Occipital lobe (tissue), 2 donors: ENCODE results near the gene TMPRSS6. TPM values are rescaled to one million over a fixed set of nuclear protein-coding genes. Genes with fewer than 3 reads are reported as not detected.

Experiments
- DNase-seq: peaks from one replicate; lab custom pipeline; 2025; lab: John Stamatoyannopoulos, UW
- total RNA-seq: library from RNA; depleted of rRNA; stranded (reverse); fragments of >200 nt; gene quantifications from one replicate; pipeline ENCODE4 v1.2.3, GENCODE V29; 2014

The TMPRSS6 gene
- total RNA-seq, 1 donor from 2014 or later, result not detected

- DNase-seq, result no peak
Measured at GRCh38 chr22:37117092-37117491, 7.6 kb upstream of the TMPRSS6 start.

- DNase-seq, result no peak
Measured at GRCh38 chr22:37115032-37115431, 5.5 kb upstream of the TMPRSS6 start.

GRCh38 chr22:37113757-37114156, 4.2 kb upstream of the TMPRSS6 start:
- no peak for DNase-seq

GRCh38 chr22:37112084-37112728, 2.7 kb upstream of the TMPRSS6 start:
- no peak for DNase-seq

GRCh38 chr22:37111156-37111717, 1.7 kb upstream of the TMPRSS6 start:
- DNase-seq, result no peak

- no peak for DNase-seq
Measured at GRCh38 chr22:37107816-37108621, 1.5 kb downstream of the TMPRSS6 start.

GRCh38 chr22:37105990-37106389, 3.5 kb downstream of the TMPRSS6 start:
- DNase-seq, result no peak

- DNase-seq, result no peak
Measured at GRCh38 chr22:37105154-37105553, 4.4 kb downstream of the TMPRSS6 start.

- DNase-seq, result no peak
Measured at GRCh38 chr22:37103656-37104452, 5.7 kb downstream of the TMPRSS6 start.

GRCh38 chr22:37103151-37103550, 6.4 kb downstream of the TMPRSS6 start:
- DNase-seq, result no peak

- DNase-seq, result no peak
Measured at GRCh38 chr22:37101311-37102066, 8.0 kb downstream of the TMPRSS6 start.

GRCh38 chr22:37100589-37101127, 8.9 kb downstream of the TMPRSS6 start:
- no peak for DNase-seq

GRCh38 chr22:37098976-37099591, 10.4 kb downstream of the TMPRSS6 start:
- no peak for DNase-seq

- no peak for DNase-seq
Measured at GRCh38 chr22:37097346-37097745, 12.2 kb downstream of the TMPRSS6 start.

GRCh38 chr22:37095113-37095512, 14.4 kb downstream of the TMPRSS6 start:
- DNase-seq, result no peak

GRCh38 chr22:37094239-37094638, 15.3 kb downstream of the TMPRSS6 start:
- no peak for DNase-seq

- DNase-seq, result no peak
Measured at GRCh38 chr22:37092997-37093396, 16.5 kb downstream of the TMPRSS6 start.

- DNase-seq, result no peak
Measured at GRCh38 chr22:37091994-37092393, 17.5 kb downstream of the TMPRSS6 start.

GRCh38 chr22:37090920-37091695, 18.4 kb downstream of the TMPRSS6 start:
- no peak for DNase-seq

GRCh38 chr22:37089434-37089833, 20.1 kb downstream of the TMPRSS6 start:
- no peak for DNase-seq
